SK-N-SH (cell line): Measurements from ENCODE around the gene ERC1. TPM values are rescaled to one million over a fixed set of nuclear protein-coding genes. Genes with fewer than 3 reads are reported as not detected.

Experiments used
- CTCF ChIA-PET: fragments of 300-600, 350-600 bp; formaldehyde crosslinking; extraction: SDS; loops from one replicate; lab custom pipeline; 2021; lab: Yijun Ruan, JAX
- POLR2A ChIA-PET: fragments of 350-600 bp; sonication (Branson Sonifier 250); formaldehyde crosslinking; extraction: SDS; loops from one replicate; lab custom pipeline; 2020; ENCODE audit warnings: antibody characterized with exemption, inconsistent platforms; lab: Yijun Ruan, JAX
- DNase-seq: peaks from one replicate; pipeline ENCODE4 v3.0.0; 2012
- H2AFZ ChIP-seq: fragments of 200-600 bp; sonication (generic); 2 replicates; pipeline ENCODE4 v1.8.1; 2016; ENCODE audit warnings: antibody characterized with exemption, mild to moderate bottlenecking, low read depth
- H3F3A ChIP-seq: fragments of 200-600 bp; sonication (generic); replicated peaks from 2 replicates; pipeline ENCODE3; 2016; ENCODE audit warnings: antibody characterized with exemption, mild to moderate bottlenecking; ENCODE audit not compliant: insufficient read depth
- H3K27ac ChIP-seq, 2 experiments: fragments of 200-500 bp in 1 of 2; fragments of 200-600 bp in 1 of 2; sonication (Bioruptor generic) in 1 of 2; sonication (generic), shearing (Covaris generic) in 1 of 2; 2 replicates each; pipeline versions ENCODE4 v1.5.1 to v1.6.1; 2014 to 2016; ENCODE audit warnings: low read depth in 2 of 2, inconsistent platforms in 1 of 2, low read length in 1 of 2, mild to moderate bottlenecking in 1 of 2, mixed read lengths in 1 of 2
- H3K27me3 ChIP-seq: fragments of 200-600 bp; sonication (generic), shearing (Covaris generic); 2 replicates; pipeline ENCODE4 v1.6.1; 2016; ENCODE audit warnings: mixed run types; ENCODE audit not compliant: insufficient read depth
- H3K36me3 ChIP-seq, 2 experiments: fragments of 200-500 bp in 1 of 2; fragments of 200-600 bp in 1 of 2; sonication (Bioruptor generic) in 1 of 2; sonication (generic) in 1 of 2; replicated peaks in 1 of 2; 2 replicates each; pipeline versions ENCODE3 to v1.5.1; 2014 to 2016; ENCODE audit warnings: low read length in 1 of 2, mild to moderate bottlenecking in 1 of 2; ENCODE audit not compliant: insufficient read depth in 2 of 2, control insufficient read depth in 1 of 2
- H3K4me1 ChIP-seq, 2 experiments: fragments of 200-500 bp in 1 of 2; fragments of 200-600 bp in 1 of 2; sonication (Bioruptor generic) in 1 of 2; sonication (generic), shearing (Covaris generic) in 1 of 2; 2 replicates each; pipeline versions ENCODE4 v1.5.1 to v1.6.1; 2014 to 2016; ENCODE audit warnings: low read depth in 1 of 2, low read length in 1 of 2, mixed run types in 1 of 2; ENCODE audit not compliant: insufficient read depth in 2 of 2, control insufficient read depth in 1 of 2
- H3K4me2 ChIP-seq: fragments of 200-600 bp; sonication (generic), shearing (Covaris generic); 2 replicates; pipeline ENCODE4 v1.6.1; 2017; ENCODE audit warnings: mixed run types
- H3K4me3 ChIP-seq, 2 experiments: fragments of 200-500 bp in 1 of 2; fragments of 200-600 bp in 1 of 2; sonication (Bioruptor generic) in 1 of 2; sonication (generic), shearing (Covaris generic) in 1 of 2; 2 replicates each; pipeline versions ENCODE4 v1.5.1 to v1.8.1; 2014 to 2016; ENCODE audit warnings: low read depth in 2 of 2, inconsistent platforms in 1 of 2, low read length in 1 of 2, mild to moderate bottlenecking in 1 of 2, mixed read lengths in 1 of 2, moderate library complexity in 1 of 2
- H3K79me2 ChIP-seq: fragments of 200-600 bp; sonication (generic); 2 replicates; pipeline ENCODE4 v1.8.1; 2017; ENCODE audit warnings: mild to moderate bottlenecking; ENCODE audit not compliant: insufficient read depth
- H3K9ac ChIP-seq: fragments of 200-600 bp; sonication (generic); 2 replicates; pipeline ENCODE4 v1.6.1; 2017; ENCODE audit warnings: mixed run types
- H3K9me2 ChIP-seq: fragments of 200-600 bp; sonication (generic); 2 replicates; pipeline ENCODE4 v1.6.1; 2017; ENCODE audit warnings: mixed run types
- H3K9me3 ChIP-seq: fragments of 200-600 bp; sonication (generic); 2 replicates; pipeline ENCODE4 v1.6.1; 2017; ENCODE audit warnings: mixed run types, mild to moderate bottlenecking, moderate library complexity
- H4K20me1 ChIP-seq: fragments of 200-600 bp; sonication (generic); 2 replicates; pipeline ENCODE4 v1.6.1; 2017; ENCODE audit warnings: mild to moderate bottlenecking, mixed run types; ENCODE audit not compliant: insufficient read depth
- CTCF ChIP-seq: fragments of 200-600 bp; sonication (generic); IDR thresholded peaks from 2 replicates; pipeline ENCODE4 v1.6.1; 2017; ENCODE audit warnings: antibody characterized with exemption, mild to moderate bottlenecking, moderate library complexity
- EZH2phosphoT487 ChIP-seq: fragments of 200-600 bp; sonication (generic); IDR thresholded peaks from 2 replicates; pipeline ENCODE4 v1.6.1; 2017; ENCODE audit warnings: low read depth, mixed run types, mild to moderate bottlenecking, antibody characterized with exemption, moderate library complexity, borderline replicate concordance
- FOXJ3 ChIP-seq: sonication (generic); formaldehyde crosslinking; IDR thresholded peaks from 2 replicates; pipeline ENCODE4 v1.5.1; 2020; ENCODE audit warnings: mild to moderate bottlenecking, missing genetic modification reagents
- FOXM1 ChIP-seq: IDR thresholded peaks from 2 replicates; pipeline ENCODE4 v1.4.0; 2012; ENCODE audit warnings: low read depth, mild to moderate bottlenecking
- GABPA ChIP-seq: IDR thresholded peaks from 2 replicates; pipeline ENCODE4 v1.4.0; 2012; ENCODE audit warnings: low read depth, mild to moderate bottlenecking
- GATA2 ChIP-seq: sonication (generic); formaldehyde crosslinking; IDR thresholded peaks from 2 replicates; pipeline ENCODE4 v1.5.0; 2020; ENCODE audit warnings: mild to moderate bottlenecking, missing genetic modification reagents
- RXRA ChIP-seq: IDR thresholded peaks from 2 replicates; pipeline ENCODE4 v1.4.0; 2012; ENCODE audit warnings: low read depth, mild to moderate bottlenecking, borderline replicate concordance
- SMC3 ChIP-seq: IDR thresholded peaks from 2 replicates; pipeline ENCODE4 v1.6.1; 2012; ENCODE audit warnings: low read depth, low read length, improper control_type of control experiment
- TAF1 ChIP-seq: IDR thresholded peaks from 2 replicates; pipeline ENCODE4 v1.6.1; 2012; ENCODE audit warnings: low read depth, mild to moderate bottlenecking, low read length, moderate library complexity, borderline replicate concordance
- TCF12 ChIP-seq: IDR thresholded peaks from 2 replicates; pipeline ENCODE4 v1.4.0; 2012
- YY1 ChIP-seq: IDR thresholded peaks from 2 replicates; pipeline ENCODE4 v1.4.0; 2012; ENCODE audit warnings: low read depth, mild to moderate bottlenecking
- WGBS: methylation state at CpG from one replicate; pipeline ENCODE4 v1.1.6; 2017; ENCODE audit warnings: low lambda C conversion rate; 5-methylcytosine and 5-hydroxymethylcytosine counted together
- polyA plus RNA-seq, 3 experiments: library from polyadenylated mRNA; depleted of rRNA; stranded (reverse); fragments of >200 nt; gene quantifications; 2 replicates each; pipeline ENCODE4 v1.2.3, GENCODE V29; 2012

ERC1 gene
- polyA plus RNA-seq, 1 of the 3 experiments (the other 2 are of a cell fraction) = 7.5 TPM

GRCh38 chr12:981961-982360 is 9.1 kb upstream of the ERC1 start:
- WGBS = 100% methylated on average over 2 of the region's 3 CpGs
- Histone ChIP-seq H3F3A (peaks cover 3% of the 10 kb centered on the region), H3K4me3 (no peak overlapping the region)

DNA sequence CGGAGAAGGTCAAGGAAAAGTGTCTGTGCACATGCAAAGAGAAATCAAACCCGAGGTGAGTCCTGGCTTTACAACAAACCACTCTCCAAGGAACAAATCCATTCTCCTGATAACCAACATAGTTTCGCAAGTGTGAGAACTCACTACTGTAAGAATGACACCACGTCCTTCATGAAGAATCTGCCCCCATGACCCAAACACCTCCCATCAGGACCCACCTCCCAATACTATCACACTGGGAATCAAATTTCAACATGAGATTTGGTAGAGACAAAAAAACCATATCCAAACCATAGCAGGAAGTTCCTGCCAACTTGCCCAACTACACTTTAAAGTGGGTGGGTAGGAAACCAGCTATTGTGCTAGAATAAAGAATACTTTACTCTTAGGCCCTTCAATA is 2.4 kb upstream of the ERC1 start:
- H3K4me1 ChIP-seq = peaks cover 17 to 19% of the 10 kb centered on the region in 2 experiments; a peak in 3 of 4 replicates
- 91% methylated on average over 4 of the region's 4 CpGs for WGBS
- H3K4me3 ChIP-seq = 0 out of 4 replicates have a peak overlapping the region, but pooled peaks have one; percentile 7 to 15
- no peak overlapping the region for H2AFZ ChIP-seq
- TF ChIP-seq FOXM1 (no peak), EZH2phosphoT487 (no peak), TAF1 (no peak), GABPA (no peak), GATA2 (CRISPR knock-in tag) (no peak), SMC3 (no peak), TCF12 (no peak)
- ChIA-PET POLR2A (interaction anchor here (1.0 kb wide), 1 partner anchor 104 kb away, joined by 3 read pairs; no protein-coding TSS in a partner anchor), CTCF (interaction anchor here (0.5 to 1.9 kb wide), 3 partner anchors 9 to 104 kb away, joined by 4 to 5 read pairs (median 5); no protein-coding TSS in a partner anchor)
- H3K9me2 ChIP-seq = no peaks in the 10 kb centered on the region
- H3K4me2 ChIP-seq = peak overlapping the region; percentile 96
- H4K20me1 ChIP-seq = peaks cover 3% of the 10 kb centered on the region; the same call in 1 of the 2 replicates
- peak overlapping the region in 1 of 2 experiments; percentile 96; a peak in 3 of 4 replicates for H3K27ac ChIP-seq
- peaks cover 0 to 11% of the 10 kb centered on the region in 2 experiments for H3K36me3 ChIP-seq
- H3K27me3 ChIP-seq = no peaks in the 10 kb centered on the region
- H3K79me2 ChIP-seq = peaks cover 45% of the 10 kb centered on the region
- no peak for DNase-seq
- peaks cover 12% of the 10 kb centered on the region for H3F3A ChIP-seq
- H3K9ac ChIP-seq = no peak overlapping the region
- H3K9me3 ChIP-seq = no peaks in the 10 kb centered on the region

More at GRCh38 chr12:981961-982360, 9.1 kb upstream of the ERC1 start:
- Histone ChIP-seq H4K20me1 (no peaks in the 10 kb centered on the region), H3K27me3 (no peaks in the 10 kb centered on the region), H3K9me2 (no peaks in the 10 kb centered on the region), H3K27ac (no peak overlapping the region), H3K4me2 (no peak overlapping the region), H3K4me1 (no peaks in the 10 kb centered on the region; a peak in 1 of 4 replicates), H2AFZ (no peak overlapping the region), H3K79me2 (no peaks in the 10 kb centered on the region), H3K36me3 (peaks cover 0 to 5% of the 10 kb centered on the region in 2 experiments), H3K9ac (no peak overlapping the region), H3K9me3 (no peaks in the 10 kb centered on the region)
- no peak for TF ChIP-seq CTCF
- TF ChIP-seq TCF12 = no peak
- TF ChIP-seq EZH2phosphoT487 = no peak
- no peak for TF ChIP-seq RXRA
- no peak for TF ChIP-seq YY1
- TF ChIP-seq FOXJ3 (CRISPR knock-in tag) = no peak
- POLR2A ChIA-PET = interaction anchor here (0.6 kb wide), 1 partner anchor 387 kb away, joined by 3 read pairs; no protein-coding TSS in a partner anchor
- no peak for DNase-seq
- CTCF ChIA-PET = no interaction called here
